AG04449 (cell line): ENCODE data around the gene GGPS1.
A peak's percentile ranks its signal among the peaks of the same experiment; 100 is the strongest.

Experiments
- CTCF ChIA-PET: fragments of 350-600 bp; formaldehyde crosslinking; extraction: SDS; loops from one replicate; lab custom pipeline; 2021; ENCODE audit warnings: antibody characterized with exemption; lab: Yijun Ruan, JAX
- POLR2A ChIA-PET: fragments of 400-600, 350-600 bp; formaldehyde crosslinking; extraction: SDS; loops from one replicate; lab custom pipeline; 2020; ENCODE audit warnings: antibody characterized with exemption, inconsistent platforms; lab: Yijun Ruan, JAX
- DNase-seq: peaks from one replicate; pipeline ENCODE4 v3.0.0-alpha.2; 2010; ENCODE audit warnings: low read depth, low spot score
- H3K4me3 ChIP-seq: 2 replicates; pipeline ENCODE4 v1.5.1; 2011; ENCODE audit warnings: low read depth, mild to moderate bottlenecking, control low read depth, low read length
- CTCF ChIP-seq: IDR thresholded peaks from one replicate; pipeline ENCODE4 v1.5.1; 2011; ENCODE audit warnings: mild to moderate bottlenecking, moderate library complexity, low read length, control low read depth, inconsistent platforms; ENCODE audit not compliant: insufficient read depth; ENCODE audit errors: missing control alignments

Gene GGPS1

GRCh38 chr1:235329139-235329902 is 951 bp downstream of the GGPS1 start:
- CTCF ChIA-PET, result interaction anchor here (1.1 to 2.6 kb wide), 3 partner anchors 13 to 88 kb away, joined by 3 to 15 read pairs (median 8); no protein-coding TSS in a partner anchor
- POLR2A ChIA-PET, result interaction anchor here (0.6 to 1.8 kb wide), 5 partner anchors 12 to 200 kb away, joined by 3 to 6 read pairs (median 3); partner anchors contain the start of gene B3GALNT2
- peak overlapping the region; percentile 60 for H3K4me3 ChIP-seq
- no peak for DNase-seq
- no peak for TF ChIP-seq CTCF

- POLR2A ChIA-PET, result interaction anchor here (1.8 kb wide), 1 partner anchor 84 kb away, joined by 3 read pairs; no protein-coding TSS in a partner anchor
- CTCF ChIA-PET, result interaction anchor here (1.2 to 2.6 kb wide), 4 partner anchors 84 to 270 kb away, joined by 3 to 15 read pairs (median 7); partner anchors contain the start of gene B3GALNT2
- DNase-seq, result no peak
- no peak overlapping the region for H3K4me3 ChIP-seq
- TF ChIP-seq CTCF, result no peak
These were observed 2.5 kb downstream of the GGPS1 start for GRCh38 chr1:235330918-235331285.

GRCh38 chr1:235331401-235331800 is 3.0 kb downstream of the GGPS1 start:
- POLR2A ChIA-PET, result interaction anchor here (1.8 kb wide), 1 partner anchor 84 kb away, joined by 3 read pairs; no protein-coding TSS in a partner anchor
- H3K4me3 ChIP-seq, result no peak overlapping the region
- no peak for TF ChIP-seq CTCF
- CTCF ChIA-PET, result interaction anchor here (0.8 to 2.6 kb wide), 4 partner anchors 76 to 270 kb away, joined by 3 to 15 read pairs (median 6); no protein-coding TSS in a partner anchor
- no peak for DNase-seq

GRCh38 chr1:235336903-235337302 is 8.5 kb downstream of the GGPS1 start:
- CTCF ChIA-PET, result no interaction called here
- TF ChIP-seq CTCF, result no peak
- H3K4me3 ChIP-seq, result no peak overlapping the region
- POLR2A ChIA-PET, result no interaction called here
- no peak for DNase-seq

- no peak for TF ChIP-seq CTCF
- ChIA-PET CTCF (interaction anchor here (0.8 kb wide), 1 partner anchor 77 kb away, joined by 3 read pairs; no protein-coding TSS in a partner anchor), POLR2A (no interaction called here)
- no peak overlapping the region for H3K4me3 ChIP-seq
- no peak for DNase-seq
These were observed 11.4 kb downstream of the GGPS1 start for GRCh38 chr1:235339746-235340145.

GRCh38 chr1:235341334-235341733 is 13.0 kb downstream of the GGPS1 start:
- POLR2A ChIA-PET, result no interaction called here
- no peak overlapping the region for H3K4me3 ChIP-seq
- CTCF ChIA-PET, result interaction anchor here (2.0 kb wide), 1 partner anchor 74 kb away, joined by 7 read pairs; no protein-coding TSS in a partner anchor
- DNase-seq, result no peak
- TF ChIP-seq CTCF, result no peak
